Ramos (cell line): Measurements from ENCODE around the gene KIF6.
"Not testable (repeated sequence)": the region's sequence is repeated elsewhere in the genome, so short reads cannot be mapped to it uniquely, and the experiment has no call there.

Experiments
- in situ Hi-C: fragments of 300-500 bp; cut with MboI; formaldehyde crosslinking; loops from one replicate; pipeline ENCODE4 v1.14.3; 2022; ENCODE audit warnings: low sequenced_read_pairs; ENCODE audit not compliant: unreplicated experiment

KIF6 gene

GRCh38 chr6:39310542-39310941 lies 414.7 kb downstream of the KIF6 start:
- in situ Hi-C loops: no loop called here

- in situ Hi-C loops: loop anchor here (10.0 kb wide), 2 partner anchors 315 to 435 kb away; no protein-coding TSS in a partner anchor
Measured at GRCh38 chr6:39309942-39310531, 415.2 kb downstream of the KIF6 start.

GRCh38 chr6:39307462-39307861 lies 417.7 kb downstream of the KIF6 start:
- in situ Hi-C loops: loop anchor here (10.0 kb wide), 2 partner anchors 313 to 433 kb away; no protein-coding TSS in a partner anchor

- in situ Hi-C loops: loop anchor here (5.0 to 10.0 kb wide), 3 partner anchors 138 to 430 kb away; no protein-coding TSS in a partner anchor
Measured at GRCh38 chr6:39304951-39305350, 420.3 kb downstream of the KIF6 start.

GRCh38 chr6:39303425-39304153 lies 421.6 kb downstream of the KIF6 start:
- in situ Hi-C loops: loop anchor here (5.0 to 10.0 kb wide), 3 partner anchors 136 to 429 kb away; no protein-coding TSS in a partner anchor

- in situ Hi-C loops: loop anchor here (5.0 to 10.0 kb wide), 3 partner anchors 136 to 428 kb away; no protein-coding TSS in a partner anchor
Measured at GRCh38 chr6:39302669-39303424, 422.4 kb downstream of the KIF6 start.

- in situ Hi-C loops: loop anchor here (5.0 to 10.0 kb wide), 3 partner anchors 135 to 427 kb away; no protein-coding TSS in a partner anchor
Measured at GRCh38 chr6:39302011-39302410, 423.2 kb downstream of the KIF6 start.

- in situ Hi-C loops: loop anchor here (5.0 to 10.0 kb wide), 3 partner anchors 134 to 427 kb away; no protein-coding TSS in a partner anchor
Measured at GRCh38 chr6:39301606-39302005, 423.6 kb downstream of the KIF6 start.

- in situ Hi-C loops: loop anchor here (5.0 to 10.0 kb wide), 3 partner anchors 133 to 426 kb away; no protein-coding TSS in a partner anchor
Measured at GRCh38 chr6:39300739-39301138, 424.5 kb downstream of the KIF6 start.

- in situ Hi-C loops: no loop called here
Measured at GRCh38 chr6:39298061-39298460, 427.1 kb downstream of the KIF6 start.

GRCh38 chr6:39296745-39297640 lies 428.2 kb downstream of the KIF6 start:
- in situ Hi-C loops: no loop called here

- in situ Hi-C loops: no loop called here
Measured at GRCh38 chr6:39295611-39296011, 429.6 kb downstream of the KIF6 start.

- in situ Hi-C loops: no loop called here
Measured at GRCh38 chr6:39294899-39295298, 430.3 kb downstream of the KIF6 start.

- in situ Hi-C loops: no loop called here
Measured at GRCh38 chr6:39294133-39294532, 431.1 kb downstream of the KIF6 start.

GRCh38 chr6:39292637-39293036 lies 432.6 kb downstream of the KIF6 start:
- in situ Hi-C loops: no loop called here

- in situ Hi-C loops: no loop called here
Measured at GRCh38 chr6:39289490-39289889, 435.7 kb downstream of the KIF6 start.

GRCh38 chr6:39287601-39288000 lies 437.6 kb downstream of the KIF6 start:
- in situ Hi-C loops: no loop called here

- in situ Hi-C loops: not testable (repeated sequence)
Measured at GRCh38 chr6:39286596-39286995, 438.6 kb downstream of the KIF6 start.

- in situ Hi-C loops: no loop called here
Measured at GRCh38 chr6:39282774-39283173, 442.4 kb downstream of the KIF6 start.
